ENCODE results near the gene SEMA6A. TPM values are rescaled to one million over a fixed set of nuclear protein-coding genes. Genes with fewer than 3 reads are reported as not detected.

Gene SEMA6A
- total and polyA plus RNA-seq, 2 of the 13 experiments (the other 11 are each of a cell fraction or from before 2014, with no cell fraction given) = 5.1 to 6.5 TPM

GRCh38 chr5:116522356-116523136, 52.1 kb downstream of the SEMA6A start:
- Histone ChIP-seq H3K27me3 (ENCODE audit: control insufficient read depth in 1 of 2, insufficient read depth in 2 of 2, low read length in 2 of 2) (no peaks in the 10 kb centered on the region), H3K36me3 (replicated peaks in 1 of 2; ENCODE audit: control insufficient read depth in 1 of 2, insufficient read depth in 2 of 2, low read length in 2 of 2) (no peaks in the 10 kb centered on the region), H3K9ac (ENCODE audit: insufficient read depth, low read depth, low read length) (no peak overlapping the region), H3K9me3 (ENCODE audit: low read length) (no peaks in the 10 kb centered on the region), H3K4me2 (ENCODE audit: low read depth, low read length) (no peak overlapping the region), H3K27ac (ENCODE audit: extremely low read length, insufficient read depth, low read length) (no peak overlapping the region), H2AFZ (ENCODE audit: low read length) (no peak overlapping the region), H3K4me1 (ENCODE audit: insufficient read depth, low read length) (peaks cover 46% of the 10 kb centered on the region), H3K4me3 (replicated peaks in 1 of 3; ENCODE audit: insufficient read depth in 1 of 3, low read depth in 2 of 3, low read length in 3 of 3) (no peak overlapping the region), H3K79me2 (ENCODE audit: insufficient read depth, low read length) (peaks cover 51% of the 10 kb centered on the region), H4K20me1 (ENCODE audit: insufficient read depth, low read length) (no peaks in the 10 kb centered on the region)
- ATAC-seq (no peak), FAIRE-seq (no peak), DNase-seq (ENCODE audit: low spot score) (no peak)
- intact Hi-C loops (cut with micrococcal nuclease; ENCODE audit: unreplicated experiment) (no loop called here), in situ Hi-C loops (cut with HindIII; ENCODE audit: extremely low pct_ligation_motif_present, low pct_unique_long_range_greater_than_20kb) (no loop called here)
- ChIA-PET CTCF (ENCODE audit: low intra/inter-chr PET ratio, low total read pairs) (no interaction called here), POLR2A (no interaction called here)
- TF ChIP-seq, protein P1, sequence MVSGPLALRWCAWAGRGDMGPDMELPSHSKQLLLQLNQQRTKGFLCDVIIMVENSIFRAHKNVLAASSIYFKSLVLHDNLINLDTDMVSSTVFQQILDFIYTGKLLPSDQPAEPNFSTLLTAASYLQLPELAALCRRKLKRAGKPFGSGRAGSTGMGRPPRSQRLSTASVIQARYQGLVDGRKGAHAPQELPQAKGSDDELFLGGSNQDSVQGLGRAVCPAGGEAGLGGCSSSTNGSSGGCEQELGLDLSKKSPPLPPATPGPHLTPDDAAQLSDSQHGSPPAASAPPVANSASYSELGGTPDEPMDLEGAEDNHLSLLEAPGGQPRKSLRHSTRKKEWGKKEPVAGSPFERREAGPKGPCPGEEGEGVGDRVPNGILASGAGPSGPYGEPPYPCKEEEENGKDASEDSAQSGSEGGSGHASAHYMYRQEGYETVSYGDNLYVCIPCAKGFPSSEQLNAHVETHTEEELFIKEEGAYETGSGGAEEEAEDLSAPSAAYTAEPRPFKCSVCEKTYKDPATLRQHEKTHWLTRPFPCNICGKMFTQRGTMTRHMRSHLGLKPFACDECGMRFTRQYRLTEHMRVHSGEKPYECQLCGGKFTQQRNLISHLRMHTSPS (CRISPR knock-in tag; IDR thresholded peaks at IDR 0.05; ENCODE audit: low read depth) = no peak
- no peak for TF ChIP-seq KDM5B (CRISPR knock-in tag; IDR thresholded peaks at IDR 0.05; ENCODE audit: borderline replicate concordance)
- no peak for TF ChIP-seq ZBTB21 (CRISPR knock-in tag; IDR thresholded peaks at IDR 0.05)
- no peak for TF ChIP-seq BCL3 (CRISPR knock-in tag; IDR thresholded peaks at IDR 0.05)
- TF ChIP-seq ZNF280D (CRISPR knock-in tag; IDR thresholded peaks at IDR 0.05) = no peak
- TF ChIP-seq ETV6 (CRISPR knock-in tag; conservative IDR thresholded peaks at IDR 0.05) = no peak
- no peak for TF ChIP-seq MTF2 (CRISPR knock-in tag; IDR thresholded peaks at IDR 0.05; ENCODE audit: borderline replicate concordance)
- TF ChIP-seq TBL1XR1 (IDR thresholded peaks at IDR 0.05; ENCODE audit: borderline replicate concordance, low read length, partially characterized antibody) = no peak
- TF ChIP-seq AGO1 (IDR thresholded peaks at IDR 0.05; ENCODE audit: low read depth, low read length, poor library complexity, severe bottlenecking) = no peak
- BruUV-seq (replicated peaks) = no TSS peak
- WGBS (ENCODE audit: low lambda C conversion rate) = 84% methylated on average over 9 of the region's 9 CpGs

Data from HepG2 (cell line).